Activated naive CD4-positive, alpha-beta T cell treated with anti-CD3 and anti-CD28 coated beads, Interleukin-2, amount 50 U/mL, for 16 hours (primary cell): ENCODE results near the gene SPEM1.

Experiments used
- DNase-seq: peaks from one replicate; pipeline ENCODE4 v3.0.0-alpha.2; 2020

SPEM1 gene

GRCh38 chr17:7419819-7420610 lies at the start of gene SPEM1:
Gene SPEM1 (plus strand): TSS chr17:7420324. CDS start chr17:7420385, 61 bp downstream.
- no peak for DNase-seq

GRCh38 chr17:7370853-7371252 lies 49.3 kb upstream of the SPEM1 start:
- no peak for DNase-seq

GRCh38 chr17:7374353-7374752 lies 45.8 kb upstream of the SPEM1 start:
- no peak for DNase-seq

- no peak for DNase-seq
Observed at GRCh38 chr17:7379134-7379533, 41.0 kb upstream of the SPEM1 start.

- no peak for DNase-seq
Observed at GRCh38 chr17:7380321-7380720, 39.8 kb upstream of the SPEM1 start.

GRCh38 chr17:7380855-7381683 lies 39.1 kb upstream of the SPEM1 start, which contains the start of gene TNK1:
Gene TNK1 (plus strand): TSS chr17:7381089. CDS start chr17:7382927, 1,838 bp downstream.
- no peak for DNase-seq

GRCh38 chr17:7382901-7383300 lies 37.2 kb upstream of the SPEM1 start:
- DNase-seq: no peak

- no peak for DNase-seq
Observed at GRCh38 chr17:7383371-7383741, 36.8 kb upstream of the SPEM1 start.

- DNase-seq: peak; percentile 82
Observed at GRCh38 chr17:7383742-7384488, 36.2 kb upstream of the SPEM1 start.

- no peak for DNase-seq
Observed at GRCh38 chr17:7384489-7385081, 35.5 kb upstream of the SPEM1 start.

- no peak for DNase-seq
Observed at GRCh38 chr17:7388856-7389255, 31.3 kb upstream of the SPEM1 start.

GRCh38 chr17:7389924-7390910 lies 29.9 kb upstream of the SPEM1 start:
- DNase-seq: no peak

GRCh38 chr17:7391307-7391706 lies 28.8 kb upstream of the SPEM1 start:
- no peak for DNase-seq

- DNase-seq: no peak
Observed at GRCh38 chr17:7392696-7393612, 27.2 kb upstream of the SPEM1 start.

GRCh38 chr17:7393613-7394451 lies 26.3 kb upstream of the SPEM1 start:
- peak; percentile 66 for DNase-seq

- DNase-seq: peak; percentile 85
Observed at GRCh38 chr17:7394452-7395191, 25.5 kb upstream of the SPEM1 start, which contains the start of gene PLSCR3. Gene PLSCR3 (minus strand): TSS chr17:7394525. CDS start chr17:7394110, 415 bp downstream.

GRCh38 chr17:7396147-7396546 lies 24.0 kb upstream of the SPEM1 start:
- DNase-seq: no peak

- no peak for DNase-seq
Observed at GRCh38 chr17:7398612-7399011, 21.5 kb upstream of the SPEM1 start.
